Type B pancreatic cell (in vitro differentiated cells): ENCODE measurements around the gene PRKCE. TPM values are rescaled to one million over a fixed set of nuclear protein-coding genes. Genes with fewer than 3 reads are reported as not detected.
A peak's percentile ranks its signal among the peaks of the same experiment; 100 is the strongest.

Source experiments
- DNase-seq: peaks from one replicate; pipeline ENCODE4 v3.0.0; 2021; ENCODE audit warnings: mixed read lengths; ENCODE audit not compliant: unreplicated experiment; ENCODE audit errors: extremely low spot score
- H3K27ac Mint-ChIP-seq: 2 replicates; pipeline ENCODE4 v1.8.0; 2021; ENCODE audit warnings: mild to moderate bottlenecking, mixed read lengths
- H3K27me3 Mint-ChIP-seq: 2 replicates; pipeline ENCODE4 v1.8.0; 2021; ENCODE audit warnings: mixed read lengths
- H3K36me3 Mint-ChIP-seq: 2 replicates; pipeline ENCODE4 v1.8.0; 2021; ENCODE audit warnings: mixed read lengths
- H3K4me1 Mint-ChIP-seq: one replicate; pipeline ENCODE4 v1.8.0; 2021; ENCODE audit warnings: mixed read lengths; ENCODE audit not compliant: unreplicated experiment
- H3K4me3 Mint-ChIP-seq: 2 replicates; pipeline ENCODE4 v1.8.0; 2021; ENCODE audit warnings: mild to moderate bottlenecking, mixed read lengths
- H3K9me3 Mint-ChIP-seq: 2 replicates; pipeline ENCODE4 v1.8.0; 2021; ENCODE audit warnings: mixed read lengths
- CTCF ChIP-seq: fragments of 200-600 bp; sonication (generic); conservative IDR thresholded peaks from 2 replicates; pipeline ENCODE4 v1.5.0; 2021; ENCODE audit warnings: antibody characterized with exemption, mild to moderate bottlenecking
- total RNA-seq: library from RNA; stranded (reverse); gene quantifications from 2 replicates; pipeline ENCODE4 v1.2.1, GENCODE V29; 2021; ENCODE audit warnings: low replicate concordance

The PRKCE gene
- total RNA-seq, 1 donor from 2014 or later, result 21.2 TPM

- DNase-seq, result no peak
- H3K4me1 Mint-ChIP-seq, result peaks cover 19% of the 10 kb centered on the region
- no peak for TF ChIP-seq CTCF
- no peak overlapping the region for H3K27ac Mint-ChIP-seq
- peaks cover 5% of the 10 kb centered on the region for H3K9me3 Mint-ChIP-seq
- peaks cover 24% of the 10 kb centered on the region for H3K36me3 Mint-ChIP-seq
- no peaks in the 10 kb centered on the region for H3K27me3 Mint-ChIP-seq
- H3K4me3 Mint-ChIP-seq, result no peak overlapping the region
Observed at GRCh38 chr2:46013726-46014125, 362.3 kb downstream of the PRKCE start.

- Mint-ChIP-seq H3K36me3 (peaks cover 25% of the 10 kb centered on the region), H3K4me1 (peaks cover 19% of the 10 kb centered on the region), H3K27ac (peak overlapping the region; percentile 69), H3K4me3 (peak overlapping the region; percentile 19), H3K27me3 (no peaks in the 10 kb centered on the region), H3K9me3 (peaks cover 5% of the 10 kb centered on the region)
- TF ChIP-seq CTCF, result no peak
- no peak for DNase-seq
Observed at GRCh38 chr2:46014911-46015654, 363.6 kb downstream of the PRKCE start.

- H3K4me1 Mint-ChIP-seq, result peaks cover 19% of the 10 kb centered on the region
- no peak overlapping the region for H3K4me3 Mint-ChIP-seq
- DNase-seq, result no peak
- H3K9me3 Mint-ChIP-seq, result peaks cover 8% of the 10 kb centered on the region
- peak overlapping the region; percentile 69 for H3K27ac Mint-ChIP-seq
- TF ChIP-seq CTCF, result no peak
- H3K36me3 Mint-ChIP-seq, result peaks cover 28% of the 10 kb centered on the region
- no peaks in the 10 kb centered on the region for H3K27me3 Mint-ChIP-seq
Observed at GRCh38 chr2:46015671-46016070, 364.2 kb downstream of the PRKCE start.

- peak overlapping the region; percentile 69 for H3K27ac Mint-ChIP-seq
- TF ChIP-seq CTCF, result no peak
- no peak overlapping the region for H3K4me3 Mint-ChIP-seq
- H3K4me1 Mint-ChIP-seq, result peaks cover 19% of the 10 kb centered on the region
- no peak for DNase-seq
- no peaks in the 10 kb centered on the region for H3K27me3 Mint-ChIP-seq
- H3K9me3 Mint-ChIP-seq, result peaks cover 12% of the 10 kb centered on the region
- H3K36me3 Mint-ChIP-seq, result peaks cover 28% of the 10 kb centered on the region
Observed at GRCh38 chr2:46016091-46016490, 364.6 kb downstream of the PRKCE start.

- no peak for TF ChIP-seq CTCF
- H3K27ac Mint-ChIP-seq, result no peak overlapping the region
- H3K9me3 Mint-ChIP-seq, result peaks cover 19% of the 10 kb centered on the region
- DNase-seq, result no peak
- peaks cover 19% of the 10 kb centered on the region for H3K4me1 Mint-ChIP-seq
- no peaks in the 10 kb centered on the region for H3K27me3 Mint-ChIP-seq
- H3K36me3 Mint-ChIP-seq, result peaks cover 26% of the 10 kb centered on the region
- no peak overlapping the region for H3K4me3 Mint-ChIP-seq
Observed at GRCh38 chr2:46018773-46019591, 367.5 kb downstream of the PRKCE start.
